Smooth muscle cell (in vitro differentiated cells): ENCODE data around the gene TBC1D5. TPM values are rescaled to one million over a fixed set of nuclear protein-coding genes. Genes with fewer than 3 reads are reported as not detected.
"Not testable (repeated sequence)": the region's sequence is repeated elsewhere in the genome, so short reads cannot be mapped to it uniquely, and the experiment has no call there.

Experiments used
- DNase-seq: peaks from one replicate; lab custom pipeline; 2025; ENCODE audit not compliant: unreplicated experiment; lab: John Stamatoyannopoulos, UW
- H2AFZ ChIP-seq: fragments of 200-600 bp; sonication (generic); 2 replicates; pipeline ENCODE4 v1.6.0; 2016; ENCODE audit warnings: antibody characterized with exemption, low read depth, mild to moderate bottlenecking
- H3F3A ChIP-seq: fragments of 200-600 bp; sonication (generic); 2 replicates; pipeline ENCODE4 v1.6.0; 2017; ENCODE audit warnings: antibody characterized with exemption, low read depth
- H3K27ac ChIP-seq: fragments of 200-600 bp; sonication (generic); 2 replicates; pipeline ENCODE4 v1.5.1; 2016; ENCODE audit warnings: low read depth, mild to moderate bottlenecking
- H3K27me3 ChIP-seq: fragments of 200-600 bp; sonication (generic); 2 replicates; pipeline ENCODE4 v1.6.1; 2016; ENCODE audit warnings: low read depth, mild to moderate bottlenecking
- H3K36me3 ChIP-seq: fragments of 200-600 bp; sonication (generic); 2 replicates; pipeline ENCODE4 v1.5.1; 2016; ENCODE audit warnings: low read depth
- H3K4me1 ChIP-seq: fragments of 200-600 bp; sonication (generic); 2 replicates; pipeline ENCODE4 v1.5.1; 2016; ENCODE audit warnings: low read depth
- H3K4me2 ChIP-seq: fragments of 200-600 bp; sonication (generic); 2 replicates; pipeline ENCODE4 v1.6.0; 2016; ENCODE audit warnings: mild to moderate bottlenecking
- H3K4me3 ChIP-seq: fragments of 200-600 bp; sonication (generic); 2 replicates; pipeline ENCODE4 v1.5.1; 2016; ENCODE audit warnings: mild to moderate bottlenecking
- H3K79me2 ChIP-seq: fragments of 200-600 bp; sonication (generic); 2 replicates; pipeline ENCODE4 v1.6.0; 2016; ENCODE audit warnings: low read depth, mild to moderate bottlenecking
- H3K9ac ChIP-seq: fragments of 200-600 bp; sonication (generic); 2 replicates; pipeline ENCODE4 v1.6.0; 2016; ENCODE audit warnings: low read depth
- H3K9me3 ChIP-seq: fragments of 200-600 bp; sonication (generic); replicated peaks from 2 replicates; pipeline ENCODE4 v1.5.1; 2016; ENCODE audit warnings: low read depth
- H4K20me1 ChIP-seq: fragments of 200-600 bp; sonication (generic); 2 replicates; pipeline ENCODE4 v1.6.0; 2016; ENCODE audit warnings: low read depth
- CTCF ChIP-seq: fragments of 200-600 bp; sonication (generic); IDR thresholded peaks from 2 replicates; pipeline ENCODE4 v1.5.1; 2017; ENCODE audit warnings: borderline replicate concordance, mild to moderate bottlenecking, antibody characterized with exemption; ENCODE audit not compliant: insufficient read depth, poor library complexity, severe bottlenecking
- WGBS: methylation state at CpG from one replicate; pipeline ENCODE4 v1.1.7; 2016; ENCODE audit warnings: low lambda C conversion rate; 5-methylcytosine and 5-hydroxymethylcytosine counted together
- polyA plus RNA-seq: library from polyadenylated mRNA; unstranded; fragments of >200 nt; fragmentation: Nextera tagmentation; extraction: Ambion mirVana; gene quantifications from 2 replicates; pipeline ENCODE4 v1.2.1, GENCODE V29; 2016
- total RNA-seq: library from RNA; depleted of rRNA; stranded (reverse); fragments of >200 nt; gene quantifications from 2 replicates; pipeline ENCODE4 v1.2.3, GENCODE V29; 2014

TBC1D5 gene
- total and polyA plus RNA-seq, 2 experiments from 2014 or later: 14.6 to 35.3 TPM

GRCh38 chr3:17740721-17741141 is 1.7 kb downstream of the TBC1D5 start:
- Histone ChIP-seq H3K9ac (peak overlapping the region; percentile 65), H3K27ac (peak overlapping the region; percentile 86), H3K4me3 (peak overlapping the region; percentile 82), H3K4me2 (peak overlapping the region; percentile 93), H3K79me2 (peaks cover 43% of the 10 kb centered on the region), H3K9me3 (no peaks in the 10 kb centered on the region), H3K4me1 (peaks cover 14% of the 10 kb centered on the region), H3F3A (peaks cover 11% of the 10 kb centered on the region), H4K20me1 (peaks cover 11% of the 10 kb centered on the region), H3K27me3 (no peaks in the 10 kb centered on the region), H3K36me3 (no peaks in the 10 kb centered on the region), H2AFZ (peak overlapping the region; percentile 93)
- TF ChIP-seq CTCF: no peak
- 81% methylated on average over 3 of the region's 3 CpGs for WGBS
- DNase-seq: no peak

GRCh38 chr3:17738921-17739320 is 3.5 kb downstream of the TBC1D5 start:
- no peak for DNase-seq
- H3K79me2 ChIP-seq: peaks cover 45% of the 10 kb centered on the region
- H3K9me3 ChIP-seq: no peaks in the 10 kb centered on the region
- H3K9ac ChIP-seq: no peak overlapping the region
- WGBS: 97% methylated on average over 2 of the region's 2 CpGs
- no peak overlapping the region for H2AFZ ChIP-seq
- no peak overlapping the region for H3K4me3 ChIP-seq
- H3K27ac ChIP-seq: no peak overlapping the region
- H4K20me1 ChIP-seq: peaks cover 11% of the 10 kb centered on the region
- H3K4me1 ChIP-seq: peaks cover 14% of the 10 kb centered on the region
- H3F3A ChIP-seq: peaks cover 11% of the 10 kb centered on the region
- H3K27me3 ChIP-seq: no peaks in the 10 kb centered on the region
- no peak for TF ChIP-seq CTCF
- H3K4me2 ChIP-seq: no peak overlapping the region
- no peaks in the 10 kb centered on the region for H3K36me3 ChIP-seq

- H3K4me1 ChIP-seq: peaks cover 14% of the 10 kb centered on the region
- no peak overlapping the region for H3K4me3 ChIP-seq
- no peak for DNase-seq
- no peaks in the 10 kb centered on the region for H3K9me3 ChIP-seq
- no peak overlapping the region for H2AFZ ChIP-seq
- no peak for TF ChIP-seq CTCF
- no peak overlapping the region for H3K4me2 ChIP-seq
- H3K36me3 ChIP-seq: no peaks in the 10 kb centered on the region
- peaks cover 45% of the 10 kb centered on the region for H3K79me2 ChIP-seq
- H3K9ac ChIP-seq: no peak overlapping the region
- peaks cover 11% of the 10 kb centered on the region for H4K20me1 ChIP-seq
- no peak overlapping the region for H3K27ac ChIP-seq
- no peaks in the 10 kb centered on the region for H3K27me3 ChIP-seq
- peaks cover 11% of the 10 kb centered on the region for H3F3A ChIP-seq
- WGBS: 94% methylated on average over 2 of the region's 2 CpGs
Measured at GRCh38 chr3:17738219-17738618, 4.2 kb downstream of the TBC1D5 start.

- H3K27ac ChIP-seq: no peak overlapping the region
- H4K20me1 ChIP-seq: peaks cover 11% of the 10 kb centered on the region
- DNase-seq: no peak
- H3F3A ChIP-seq: peaks cover 11% of the 10 kb centered on the region
- no peak for TF ChIP-seq CTCF
- H3K79me2 ChIP-seq: peaks cover 45% of the 10 kb centered on the region
- no peak overlapping the region for H3K4me3 ChIP-seq
- H3K9ac ChIP-seq: no peak overlapping the region
- H3K36me3 ChIP-seq: no peaks in the 10 kb centered on the region
- no peak overlapping the region for H2AFZ ChIP-seq
- H3K4me1 ChIP-seq: peaks cover 14% of the 10 kb centered on the region
- H3K4me2 ChIP-seq: no peak overlapping the region
- no peaks in the 10 kb centered on the region for H3K9me3 ChIP-seq
- no peaks in the 10 kb centered on the region for H3K27me3 ChIP-seq
Measured at GRCh38 chr3:17737591-17737990, 4.8 kb downstream of the TBC1D5 start.

GRCh38 chr3:17735362-17735761 is 7.1 kb downstream of the TBC1D5 start:
- H2AFZ ChIP-seq, H3K9ac ChIP-seq, H3F3A ChIP-seq, H3K27me3 ChIP-seq, H3K36me3 ChIP-seq, H3K9me3 ChIP-seq, H3K4me1 ChIP-seq, H3K4me2 ChIP-seq, H3K4me3 ChIP-seq, H3K27ac ChIP-seq, DNase-seq: not testable (repeated sequence)
- Histone ChIP-seq H4K20me1 (peaks cover 11% of the 10 kb centered on the region), H3K79me2 (peaks cover 40% of the 10 kb centered on the region)
- 98% methylated on average over 7 of the region's 7 CpGs for WGBS
